NCI-H1436 treated with DMSO at 0.1 percent for 48 hours (cell line): Measurements from ENCODE around the gene EEF1E1.

Source experiments
- DNase-seq: peaks from one replicate; lab custom pipeline; 2025; lab: John Stamatoyannopoulos, UW

EEF1E1 gene

GRCh38 chr6:8102122-8102958, at the start of gene EEF1E1:
EEF1E1 (minus strand) TSS chr6:8102548; CDS start chr6:8102521, 27 bp downstream.
- DNase-seq: peak; percentile 84

GRCh38 chr6:8149350-8149749, 47.0 kb upstream of the EEF1E1 start:
- no peak for DNase-seq

DNA sequence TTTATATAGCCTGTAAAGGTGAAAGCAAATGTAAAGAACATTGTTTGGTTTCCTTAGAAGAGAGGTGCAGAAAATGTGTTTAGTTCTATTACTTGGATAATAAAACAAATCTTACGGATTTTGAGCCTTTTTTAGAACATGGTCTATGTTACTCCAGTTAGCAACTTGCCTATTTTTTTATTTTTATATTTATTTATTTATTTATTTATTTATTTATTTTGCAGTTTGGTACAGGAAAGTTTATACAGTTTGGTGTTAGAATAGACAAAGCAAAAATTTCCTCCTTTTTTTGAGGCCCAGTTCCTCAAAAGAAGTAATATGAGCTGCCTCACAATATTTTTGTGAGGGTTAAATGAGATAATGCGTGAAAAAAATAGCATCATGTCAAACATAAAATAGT, 41.6 kb upstream of the EEF1E1 start:
- DNase-seq: no peak

GRCh38 chr6:8139451-8139850, 37.1 kb upstream of the EEF1E1 start:
- no peak for DNase-seq

- DNase-seq: no peak
These were observed 35.2 kb upstream of the EEF1E1 start for GRCh38 chr6:8137529-8137939.

- DNase-seq: no peak
These were observed 32.9 kb upstream of the EEF1E1 start for GRCh38 chr6:8135276-8135675.

DNA sequence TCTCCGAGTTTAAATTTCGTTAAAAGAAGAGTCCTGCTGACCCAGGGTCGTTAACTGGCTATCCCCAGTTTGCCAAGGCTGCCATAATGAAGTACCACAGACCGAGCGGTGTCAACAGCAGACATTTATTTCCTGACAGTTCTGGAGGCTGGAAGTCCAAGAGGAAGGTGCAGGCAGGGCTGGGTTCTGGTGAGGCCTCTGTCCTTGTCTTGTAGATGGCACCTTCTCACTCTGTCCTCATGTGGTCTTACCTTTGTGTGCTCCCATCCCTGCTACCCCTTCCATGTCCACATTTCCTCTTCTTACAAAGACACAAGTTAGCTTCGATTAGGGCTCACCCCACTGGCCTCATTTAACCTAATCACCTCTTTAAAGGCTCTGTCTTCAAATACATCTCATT, 29.8 kb upstream of the EEF1E1 start:
- no peak for DNase-seq

GRCh38 chr6:8131265-8131897, 29.0 kb upstream of the EEF1E1 start:
- no peak for DNase-seq

DNA sequence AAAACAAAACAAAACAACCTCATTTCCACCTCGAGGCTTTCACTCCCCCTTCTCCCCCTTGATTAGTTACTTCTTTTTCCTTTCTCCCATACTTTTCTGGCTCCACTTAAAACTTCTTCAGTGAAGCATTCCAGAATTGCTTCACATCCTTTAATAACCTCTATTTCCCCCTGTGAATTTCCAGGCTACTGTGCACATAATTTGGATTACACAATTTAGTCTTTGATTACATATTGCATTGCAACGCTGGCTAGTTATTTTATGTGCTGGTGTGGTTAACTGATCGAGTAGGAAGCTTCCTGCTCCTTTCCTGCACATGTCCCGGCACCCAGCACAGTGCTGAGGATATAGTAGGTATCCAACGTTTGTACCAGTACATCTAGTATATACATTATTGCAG, 28.1 kb upstream of the EEF1E1 start:
- DNase-seq: no peak

- no peak for DNase-seq
These were observed 20.9 kb upstream of the EEF1E1 start for GRCh38 chr6:8123236-8123635.

DNA sequence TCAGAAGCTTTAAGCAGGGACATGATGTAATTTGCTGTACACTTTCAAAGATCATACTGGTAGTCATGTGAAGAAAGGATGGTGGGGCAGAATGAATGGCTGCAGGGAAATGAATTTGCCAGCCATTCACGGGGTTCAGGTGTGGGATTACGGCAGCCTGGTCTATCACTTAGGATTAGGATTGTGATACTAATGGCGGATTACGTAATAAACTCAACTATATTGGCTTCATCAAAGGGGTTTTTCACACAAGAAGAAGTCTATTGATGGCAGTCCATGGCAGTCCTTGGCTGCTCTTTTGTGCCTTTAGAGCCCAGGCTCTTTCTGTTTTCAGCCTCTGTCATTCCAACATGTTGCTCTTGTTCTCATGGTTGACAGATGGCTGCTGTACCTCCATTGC, 12.6 kb upstream of the EEF1E1 start:
- no peak for DNase-seq

- no peak for DNase-seq
These were observed 10.8 kb upstream of the EEF1E1 start for GRCh38 chr6:8113131-8113654.

DNA sequence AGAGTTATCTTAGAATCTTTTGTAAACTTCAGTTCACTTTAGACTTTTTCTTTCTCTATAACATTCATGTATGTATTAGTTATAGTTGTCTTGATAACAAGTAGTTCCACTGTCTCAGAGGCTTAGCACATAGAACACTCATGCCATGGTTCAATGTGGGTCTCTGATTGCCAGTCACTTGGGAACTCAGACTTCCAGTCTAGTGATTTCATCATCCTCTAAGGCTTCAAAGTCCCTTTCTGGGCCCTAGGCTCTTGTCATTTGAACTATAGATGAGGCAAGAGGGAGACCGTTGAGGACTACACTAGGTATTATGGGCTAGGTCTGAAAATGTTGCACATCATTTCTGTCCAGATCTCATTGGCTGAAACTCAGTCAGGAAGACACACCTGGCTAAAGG, 8.4 kb upstream of the EEF1E1 start:
- DNase-seq: no peak

- DNase-seq: no peak
These were observed 7.9 kb upstream of the EEF1E1 start for GRCh38 chr6:8110117-8110721.

DNA sequence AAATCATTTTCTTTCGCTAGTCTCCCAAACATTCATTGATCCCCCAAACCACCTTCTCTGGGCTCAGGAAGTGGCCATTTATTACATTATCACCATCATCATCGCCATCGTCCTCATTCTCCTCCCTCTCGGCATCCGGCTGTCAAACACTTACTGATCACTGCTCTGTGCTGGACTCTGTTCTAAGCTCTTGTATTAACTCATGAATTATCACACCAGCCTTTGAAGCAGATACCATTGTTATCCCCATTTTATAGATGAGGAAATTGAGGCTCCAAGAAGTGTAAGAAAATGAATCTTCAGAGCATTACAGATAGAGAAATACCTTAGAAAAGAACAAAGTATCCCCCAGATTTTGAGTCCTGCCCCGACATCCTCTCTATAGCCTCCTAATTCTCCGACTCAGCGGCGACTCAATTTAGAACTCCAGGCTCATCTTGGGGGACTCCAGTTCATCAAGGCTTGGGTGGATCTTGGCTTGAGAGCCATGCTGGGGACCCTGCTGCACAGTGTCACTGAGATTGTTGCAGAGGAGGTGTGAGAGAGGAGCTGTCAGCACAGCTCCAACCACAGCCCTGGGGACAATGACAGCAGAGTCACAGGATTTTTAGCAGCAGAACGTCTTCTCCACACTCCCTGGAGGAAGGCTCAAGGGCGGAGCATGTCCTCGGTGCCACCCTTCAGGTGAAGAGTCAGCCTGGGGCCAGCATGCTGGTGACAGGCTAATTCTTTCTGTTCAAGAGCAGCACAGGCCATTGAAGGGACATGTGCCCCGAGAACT, 6.6 kb upstream of the EEF1E1 start:
- DNase-seq: no peak

DNA sequence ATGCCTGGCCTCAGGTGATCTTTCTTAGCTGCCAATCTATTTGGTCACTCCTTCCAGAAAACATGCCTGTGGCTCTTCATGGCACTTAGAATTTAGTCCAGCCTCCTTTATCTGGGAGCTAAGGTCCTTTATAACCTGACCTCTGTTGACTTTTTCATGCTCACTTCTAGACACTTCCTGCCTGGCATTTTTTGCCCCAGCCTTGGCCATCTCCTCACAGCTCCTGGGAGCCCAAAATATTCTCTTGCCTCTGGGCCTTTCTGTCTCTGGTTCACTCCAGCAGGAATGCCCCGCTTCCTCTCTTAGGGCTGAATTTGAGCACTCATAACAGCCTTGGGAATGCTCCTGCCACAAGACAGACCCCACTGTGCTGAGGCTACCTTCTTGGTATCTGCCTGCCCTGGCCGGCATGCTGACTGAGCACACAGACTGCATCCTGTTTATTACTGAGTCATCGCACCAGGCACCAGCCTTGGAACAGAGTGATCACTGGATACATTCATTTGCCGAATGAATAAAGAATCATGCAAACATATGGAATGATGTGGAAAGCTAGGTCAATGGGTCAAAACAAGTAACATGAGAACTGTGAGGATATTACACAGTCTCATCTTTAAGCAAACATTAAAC, 5.8 kb upstream of the EEF1E1 start:
- no peak for DNase-seq

GRCh38 chr6:8105791-8106190, 3.4 kb upstream of the EEF1E1 start:
- DNase-seq: no peak

DNA sequence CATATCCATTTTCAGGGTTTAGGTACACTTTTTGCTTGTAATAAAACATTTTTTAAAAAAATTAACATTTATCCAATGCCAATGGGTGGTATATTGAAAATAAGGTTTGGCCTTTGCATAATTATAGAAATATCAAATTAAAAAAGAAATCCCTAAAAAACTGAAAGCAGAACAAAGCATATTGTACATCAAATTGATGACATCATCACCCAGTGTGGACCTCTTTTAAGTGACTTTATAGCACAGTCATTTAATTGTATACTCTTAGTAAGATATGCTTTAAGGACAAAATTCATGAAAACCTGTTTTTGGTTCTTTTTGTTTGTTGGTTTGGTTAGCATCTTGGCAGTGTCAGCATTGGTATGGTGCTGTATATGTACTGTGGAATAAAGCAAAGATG, 1.4 kb upstream of the EEF1E1 start:
- no peak for DNase-seq

DNA sequence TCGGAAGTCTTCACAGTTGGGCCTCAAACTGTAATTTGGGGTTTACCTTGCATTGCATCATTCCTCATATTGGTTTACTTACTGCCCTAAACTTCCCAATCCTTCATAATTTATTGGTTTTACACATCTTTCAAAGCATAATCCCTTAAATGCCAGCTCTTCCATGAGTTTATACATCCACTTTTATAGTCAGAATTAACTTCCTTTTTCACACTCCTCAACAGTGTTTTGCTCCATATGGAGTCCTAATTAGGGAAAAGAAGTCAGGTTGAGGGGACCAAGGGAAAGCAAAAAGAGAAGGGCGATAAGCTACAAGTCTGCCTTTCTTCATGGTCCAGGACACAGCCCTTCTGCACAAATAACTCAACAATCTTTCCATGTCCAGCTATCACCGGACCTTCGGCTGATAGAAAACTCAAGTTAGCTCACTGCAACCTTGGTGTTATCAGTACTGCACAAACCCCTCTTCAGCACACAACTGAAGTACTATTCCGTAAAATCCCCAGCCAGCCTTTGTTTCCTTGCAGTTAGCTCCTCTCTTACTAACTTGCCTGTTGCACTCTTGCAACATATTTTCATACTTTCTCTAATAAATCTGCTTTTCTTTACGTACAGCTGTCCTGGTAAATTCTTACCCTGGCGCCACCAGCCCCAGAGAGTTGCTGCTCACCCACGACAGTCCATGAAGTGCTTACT, 2.0 kb downstream of the EEF1E1 start:
- DNase-seq: no peak

DNA sequence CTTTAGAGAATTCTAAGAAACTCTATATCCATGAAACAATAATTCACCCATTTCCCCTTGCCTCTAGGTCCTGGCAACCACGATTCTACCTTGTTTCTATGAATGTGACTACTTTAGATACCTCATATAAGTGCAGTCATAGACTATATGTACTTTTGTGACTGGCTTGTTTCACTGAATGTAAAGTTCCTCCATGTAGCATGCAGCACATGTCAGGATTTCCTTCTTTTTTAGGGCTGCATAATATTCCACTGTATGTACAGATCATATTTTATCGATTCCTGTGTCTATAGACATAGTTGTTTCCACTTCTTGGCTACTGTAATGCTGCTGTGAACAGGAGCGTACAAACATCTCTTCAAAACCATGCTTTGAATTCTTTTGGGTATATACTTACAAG, 11.7 kb downstream of the EEF1E1 start:
- DNase-seq: no peak

DNA sequence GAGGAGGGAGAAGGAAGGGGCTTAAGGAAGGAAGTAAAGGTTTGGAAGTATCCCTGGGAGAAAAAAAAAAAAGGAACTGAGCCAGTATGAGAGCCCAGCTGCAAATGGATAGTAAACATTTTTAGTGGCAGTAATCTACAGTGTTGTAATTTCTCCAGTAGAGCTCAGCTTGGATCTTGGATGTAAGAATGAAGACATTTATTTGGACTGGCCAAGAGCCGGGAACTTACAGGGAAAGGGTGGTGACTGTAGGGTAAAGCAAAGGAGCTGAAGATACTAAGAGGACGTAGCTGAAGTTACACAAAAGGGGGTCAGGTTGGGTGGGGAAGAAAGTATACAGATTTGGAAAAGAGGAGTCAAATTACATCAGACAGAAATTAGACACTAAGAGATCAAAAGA, 13.5 kb downstream of the EEF1E1 start:
- no peak for DNase-seq
